Central memory CD4-positive, alpha-beta T cell (primary cell): ENCODE results near the gene MPV17.
A peak's percentile ranks its signal among the peaks of the same experiment; 100 is the strongest.
"Not testable (repeated sequence)": the region's sequence is repeated elsewhere in the genome, so short reads cannot be mapped to it uniquely, and the experiment has no call there.

Experiments used
- DNase-seq: peaks from one replicate; pipeline ENCODE4 v3.0.0; 2022

Gene MPV17

GRCh38 chr2:27322301-27322765 lies 564 bp downstream of the MPV17 start:
- DNase-seq, result no peak

- no peak for DNase-seq
Observed at GRCh38 chr2:27320958-27321543, 1.8 kb downstream of the MPV17 start.

- not testable (repeated sequence) for DNase-seq
Observed at GRCh38 chr2:27319839-27320238, 3.1 kb downstream of the MPV17 start.

DNA sequence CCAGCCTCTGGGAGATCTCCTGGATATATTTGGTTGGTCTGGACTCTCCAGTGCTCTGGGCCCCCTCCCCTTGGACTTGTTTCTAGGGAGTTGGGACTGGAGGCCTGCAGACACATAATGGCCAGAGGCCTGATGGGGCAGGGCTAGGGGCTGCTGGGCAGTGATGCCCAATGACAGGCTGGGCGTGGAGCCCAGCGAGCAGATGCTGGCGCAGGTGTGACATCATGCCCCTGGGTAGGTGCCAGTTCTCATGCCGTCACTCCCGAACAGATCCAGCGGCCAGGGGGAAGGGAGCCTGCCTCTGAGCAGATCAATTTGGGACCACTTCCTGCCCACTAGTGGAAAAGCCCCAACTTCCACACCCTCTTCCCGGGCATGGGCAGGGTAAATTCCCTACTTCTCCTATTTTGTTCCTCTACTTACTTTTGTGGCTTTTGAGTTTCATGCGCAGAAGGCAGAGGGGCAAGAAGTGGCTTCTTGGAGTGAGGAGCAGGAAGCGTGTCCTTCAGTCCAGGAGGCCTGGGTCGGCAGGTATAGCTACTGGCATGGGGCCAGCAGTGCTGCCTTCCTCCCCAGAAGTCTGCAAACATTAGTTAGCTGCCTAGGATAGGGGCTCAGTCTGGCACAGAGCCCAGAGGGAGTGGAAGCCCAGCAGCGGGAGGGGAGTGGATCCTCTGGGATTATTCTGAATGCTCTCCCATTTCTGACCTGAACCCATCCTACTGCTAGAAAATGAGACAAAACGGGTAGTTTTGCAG lies 6.1 kb downstream of the MPV17 start:
- no peak for DNase-seq

GRCh38 chr2:27315122-27315521 lies 7.8 kb downstream of the MPV17 start:
- DNase-seq, result no peak

- no peak for DNase-seq
Observed at GRCh38 chr2:27314709-27315108, 8.2 kb downstream of the MPV17 start.

- no peak for DNase-seq
Observed at GRCh38 chr2:27313882-27314645, 8.8 kb downstream of the MPV17 start.

GRCh38 chr2:27312152-27312551 lies 10.7 kb downstream of the MPV17 start:
- no peak for DNase-seq

DNA sequence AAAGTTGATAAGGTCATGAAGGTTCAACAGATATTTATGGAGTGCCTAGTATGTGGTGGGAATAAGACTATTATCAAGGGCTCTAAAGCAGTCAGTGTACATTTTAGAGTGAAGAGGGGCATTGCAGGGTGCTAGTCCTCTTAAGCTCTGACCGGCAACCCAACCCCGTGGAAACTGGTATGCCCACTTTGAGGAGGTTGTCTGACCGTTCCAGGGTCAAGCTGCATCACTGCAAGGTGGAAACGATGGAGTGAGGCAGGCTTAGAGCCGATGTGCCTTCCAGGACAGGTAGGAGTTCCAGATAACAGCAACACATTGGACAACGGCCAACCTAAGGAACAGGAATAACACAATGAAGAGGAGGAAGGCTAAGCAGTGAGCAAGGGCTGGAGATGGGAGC lies 13.2 kb downstream of the MPV17 start:
- DNase-seq, result no peak

GRCh38 chr2:27308359-27308881 lies 14.5 kb downstream of the MPV17 start, which contains the start of gene UCN:
Gene UCN (minus strand): TSS chr2:27308445. CDS start chr2:27307895, 550 bp downstream.
- DNase-seq, result no peak

- no peak for DNase-seq
Observed at GRCh38 chr2:27307545-27308358, 15.1 kb downstream of the MPV17 start.

GRCh38 chr2:27307287-27307544 lies 15.7 kb downstream of the MPV17 start:
- no peak for DNase-seq

DNA sequence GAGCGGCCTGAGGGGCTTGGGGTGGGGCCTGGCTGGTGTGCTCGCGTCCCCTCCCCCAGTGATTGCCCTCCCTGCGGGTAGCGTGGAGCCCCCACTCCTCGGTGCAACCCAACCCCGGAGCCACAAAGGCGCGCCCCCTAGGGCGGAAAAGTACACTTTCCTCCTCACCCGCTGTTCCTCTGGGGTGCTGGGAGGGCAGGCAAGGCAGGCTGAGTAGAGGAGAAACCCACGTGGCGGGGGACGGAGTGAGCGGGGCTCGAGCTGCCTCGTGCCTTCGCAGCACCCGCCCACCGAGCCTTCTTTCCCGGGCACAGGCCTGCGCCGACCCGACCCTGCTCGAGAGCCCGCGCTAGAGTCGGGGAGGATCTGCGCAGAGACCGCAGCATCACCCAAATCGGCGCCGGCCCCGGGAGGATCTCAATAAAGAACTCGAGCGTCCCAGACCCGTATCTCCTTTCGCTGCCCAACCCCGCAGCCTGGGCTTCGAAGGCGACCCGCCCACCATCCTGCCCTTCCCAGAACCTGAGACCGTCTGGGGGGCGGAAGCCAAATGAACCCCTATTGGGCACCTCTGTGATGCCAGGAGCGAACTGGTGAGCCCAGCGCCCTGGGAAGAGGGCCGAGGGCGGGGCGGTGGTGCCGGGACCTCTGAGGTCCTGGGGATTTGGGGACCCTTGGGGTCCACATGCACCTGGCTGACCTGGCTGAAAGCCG lies 16.2 kb downstream of the MPV17 start:
- DNase-seq, result no peak

DNA sequence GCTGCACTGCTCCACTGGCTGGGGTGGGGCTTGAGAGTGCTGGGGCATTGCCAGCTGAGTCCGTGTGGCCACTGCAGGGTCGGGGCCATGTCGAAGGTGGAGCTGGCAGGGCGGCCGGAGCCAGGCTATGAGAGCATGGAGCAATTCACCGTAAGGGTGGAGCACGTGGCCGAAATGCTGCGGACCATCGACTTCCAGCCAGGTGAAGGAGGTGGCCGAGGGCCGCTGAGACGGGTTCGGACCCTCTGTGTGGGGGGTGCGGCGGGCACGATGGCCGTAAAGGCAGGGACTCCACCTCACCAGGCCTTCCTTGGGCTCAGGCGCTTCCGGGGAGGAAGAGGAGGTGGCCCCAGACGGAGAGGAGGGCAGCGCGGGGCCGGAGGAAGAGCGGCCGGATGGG lies 16.8 kb downstream of the MPV17 start:
- DNase-seq, result no peak

DNA sequence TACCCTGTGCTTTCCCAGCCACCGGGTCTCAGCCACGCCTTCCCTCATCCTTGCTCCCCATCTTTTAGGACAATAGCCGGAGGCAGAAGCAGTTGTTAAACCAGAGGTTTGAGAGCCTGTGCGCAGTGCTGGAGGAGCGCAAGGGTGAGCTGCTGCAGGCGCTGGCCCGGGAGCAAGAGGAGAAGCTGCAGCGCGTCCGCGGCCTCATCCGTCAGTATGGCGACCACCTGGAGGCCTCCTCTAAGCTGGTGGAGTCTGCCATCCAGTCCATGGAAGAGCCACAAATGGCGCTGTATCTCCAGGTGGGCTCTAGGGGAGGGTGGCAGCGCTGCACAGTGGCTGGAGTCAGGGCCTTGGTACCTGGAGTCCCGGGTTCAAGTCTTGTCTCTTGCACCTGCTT lies 17.4 kb downstream of the MPV17 start:
- no peak for DNase-seq

GRCh38 chr2:27304488-27305240 lies 18.2 kb downstream of the MPV17 start:
- no peak for DNase-seq

DNA sequence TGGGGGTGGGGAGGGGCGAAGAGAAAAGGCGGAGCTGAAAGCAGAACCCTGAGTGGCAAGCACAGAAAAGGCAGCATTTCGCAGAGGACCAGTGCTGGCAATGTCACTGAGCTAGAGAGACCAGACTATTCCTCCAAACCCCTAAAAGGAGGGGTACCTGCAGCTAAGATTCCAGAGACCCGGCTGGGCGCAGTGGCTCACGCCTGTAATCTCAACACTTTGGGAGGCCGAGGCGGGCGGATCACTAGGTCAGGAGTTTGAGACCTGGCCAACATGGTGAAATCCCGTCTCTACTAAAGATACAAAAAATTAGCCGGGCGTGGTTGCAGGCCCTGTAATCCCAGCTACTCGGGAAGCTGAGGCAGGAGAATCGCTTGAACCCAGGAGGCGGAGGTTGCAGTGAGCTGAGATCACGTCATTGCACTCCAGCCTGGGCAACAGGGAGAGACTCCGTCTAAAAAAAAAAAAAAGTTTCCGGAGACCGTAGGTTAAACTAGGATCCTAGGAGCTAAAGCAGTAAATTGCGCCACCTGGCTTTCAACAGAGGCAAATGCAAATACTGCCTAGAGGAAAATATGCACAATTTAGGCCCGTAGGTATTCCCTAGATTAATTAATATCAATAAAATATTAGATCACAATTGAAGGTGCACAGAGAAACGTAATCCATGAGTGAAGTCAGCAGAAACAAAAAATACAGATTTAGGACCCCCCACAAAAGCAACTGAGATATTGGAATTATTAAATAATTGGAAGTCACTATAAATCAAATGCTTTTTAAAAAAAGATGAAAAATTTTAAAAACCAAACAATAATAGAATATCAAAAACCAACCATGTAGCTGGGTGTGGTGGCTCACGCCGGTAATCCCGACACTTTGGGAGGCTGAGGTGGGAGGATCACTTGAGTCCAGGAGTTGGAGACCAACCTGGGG lies 19.5 kb downstream of the MPV17 start:
- peak; percentile 50 for DNase-seq

- not testable (repeated sequence) for DNase-seq
Observed at GRCh38 chr2:27300606-27301005, 22.3 kb downstream of the MPV17 start.

GRCh38 chr2:27298391-27299080 lies 24.4 kb downstream of the MPV17 start:
- no peak for DNase-seq

DNA sequence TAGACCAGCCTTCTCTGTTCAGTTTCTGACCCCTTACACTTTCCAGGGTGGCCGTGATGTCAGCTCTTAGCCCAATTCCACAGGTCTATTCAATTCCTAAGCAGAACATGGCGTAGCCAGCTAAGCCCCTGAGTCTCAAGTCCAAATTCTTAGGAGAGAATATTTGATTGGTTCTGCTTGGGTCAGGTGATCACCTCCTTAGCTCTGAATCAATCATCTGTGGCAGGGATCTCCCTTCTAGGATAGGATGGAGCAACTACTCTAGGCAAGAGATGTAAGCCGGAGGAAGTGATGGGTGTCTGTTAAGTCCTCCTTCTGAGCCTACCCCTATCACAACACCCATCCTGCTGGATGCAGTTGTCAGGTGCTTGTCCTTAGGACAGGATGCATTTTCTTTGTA lies 25.7 kb downstream of the MPV17 start:
- DNase-seq, result no peak
